SJSA1 (cell line): ENCODE results near the gene TRPC3. TPM values are rescaled to one million over a fixed set of nuclear protein-coding genes. Genes with fewer than 3 reads are reported as not detected.

Experiments used
- DNase-seq, 2 experiments: peaks; one replicate each; pipeline ENCODE4 v3.0.0-alpha.2; 2015 to 2020; ENCODE audit warnings: low spot score in 2 of 2, low read depth in 1 of 2
- H3K27ac ChIP-seq: fragments of 250-450 bp; sonication (Bioruptor Pico); 2 replicates; pipeline ENCODE4 v1.5.1; 2020; ENCODE audit warnings: mild to moderate bottlenecking, moderate library complexity
- H3K27me3 ChIP-seq: fragments of 250-450 bp; sonication (Bioruptor Pico); replicated peaks from 2 replicates; pipeline ENCODE4 v1.5.1; 2020; ENCODE audit warnings: mild to moderate bottlenecking, moderate library complexity
- H3K36me3 ChIP-seq: fragments of 250-450 bp; sonication (Bioruptor Pico); 2 replicates; pipeline ENCODE4 v1.5.1; 2020; ENCODE audit warnings: mild to moderate bottlenecking
- H3K4me1 ChIP-seq: fragments of 250-450 bp; sonication (Bioruptor Pico); replicated peaks from 2 replicates; pipeline ENCODE4 v1.6.1; 2021; ENCODE audit warnings: mild to moderate bottlenecking
- H3K4me3 ChIP-seq: fragments of 250-450 bp; sonication (Bioruptor Pico); 2 replicates; pipeline ENCODE4 v1.5.1; 2020; ENCODE audit warnings: mild to moderate bottlenecking
- H3K9me3 ChIP-seq: fragments of 250-450 bp; sonication (Bioruptor Pico); replicated peaks from 2 replicates; pipeline ENCODE4 v1.5.1; 2020; ENCODE audit warnings: mild to moderate bottlenecking
- total RNA-seq: library from RNA; depleted of rRNA; stranded (reverse); fragments of >200 nt; shearing (Covaris generic); gene quantifications from 2 replicates; pipeline ENCODE4 v1.2.3, GENCODE V29; 2014; rRNA removed

TRPC3 gene
- total RNA-seq: 1.3 and 3.3 TPM in 2 replicates

- no peak within 1 kb of the TSS for H3K27ac ChIP-seq
- peak in 1 of 2 experiments; percentile 41 for DNase-seq
Measured at GRCh38 chr4:121951521-121952110, at the start of gene TRPC3. Gene TRPC3, minus strand, starts transcription at chr4:121952060. Its CDS starts 380 bp downstream, at chr4:121951680.

GRCh38 chr4:122000849-122001248, 49.0 kb upstream of the TRPC3 start:
- peaks cover 14% of the 10 kb centered on the region for H3K4me1 ChIP-seq
- H3K4me3 ChIP-seq: no peak overlapping the region
- no peaks in the 10 kb centered on the region for H3K36me3 ChIP-seq
- no peaks in the 10 kb centered on the region for H3K27me3 ChIP-seq
- no peak overlapping the region for H3K27ac ChIP-seq
- no peaks in the 10 kb centered on the region for H3K9me3 ChIP-seq
- no peak for DNase-seq

More at GRCh38 chr4:121951521-121952110, at the start of gene TRPC3:
- H3K27me3 ChIP-seq: peaks cover 37% of the 10 kb centered on the region
- peaks cover 19% of the 10 kb centered on the region for H3K4me1 ChIP-seq
- H3K9me3 ChIP-seq: no peaks in the 10 kb centered on the region
- H3K4me3 ChIP-seq: peak within 1 kb of the TSS; percentile 55
- no peaks in the 10 kb centered on the region for H3K36me3 ChIP-seq

- Histone ChIP-seq H3K4me3 (no peak overlapping the region), H3K4me1 (no peaks in the 10 kb centered on the region), H3K27ac (no peak overlapping the region), H3K27me3 (no peaks in the 10 kb centered on the region), H3K9me3 (no peaks in the 10 kb centered on the region), H3K36me3 (no peaks in the 10 kb centered on the region)
- no peak for DNase-seq
Measured at GRCh38 chr4:121998024-121998423, 46.2 kb upstream of the TRPC3 start.

- H3K9me3 ChIP-seq: no peaks in the 10 kb centered on the region
- no peak overlapping the region for H3K27ac ChIP-seq
- no peaks in the 10 kb centered on the region for H3K27me3 ChIP-seq
- H3K4me3 ChIP-seq: no peak overlapping the region
- no peaks in the 10 kb centered on the region for H3K4me1 ChIP-seq
- DNase-seq: no peak
- no peaks in the 10 kb centered on the region for H3K36me3 ChIP-seq
Measured at GRCh38 chr4:121995790-121996537, 44.1 kb upstream of the TRPC3 start.

GRCh38 chr4:121991968-121992367, 40.1 kb upstream of the TRPC3 start:
- no peaks in the 10 kb centered on the region for H3K9me3 ChIP-seq
- no peak overlapping the region for H3K27ac ChIP-seq
- H3K4me1 ChIP-seq: no peaks in the 10 kb centered on the region
- no peaks in the 10 kb centered on the region for H3K27me3 ChIP-seq
- no peaks in the 10 kb centered on the region for H3K36me3 ChIP-seq
- H3K4me3 ChIP-seq: no peak overlapping the region
- DNase-seq: no peak

GRCh38 chr4:121990489-121990888, 38.6 kb upstream of the TRPC3 start:
- no peak overlapping the region for H3K27ac ChIP-seq
- H3K4me3 ChIP-seq: no peak overlapping the region
- H3K9me3 ChIP-seq: no peaks in the 10 kb centered on the region
- DNase-seq: no peak
- no peaks in the 10 kb centered on the region for H3K36me3 ChIP-seq
- no peaks in the 10 kb centered on the region for H3K4me1 ChIP-seq
- no peaks in the 10 kb centered on the region for H3K27me3 ChIP-seq

GRCh38 chr4:121989715-121990114, 37.9 kb upstream of the TRPC3 start:
- no peaks in the 10 kb centered on the region for H3K4me1 ChIP-seq
- H3K27me3 ChIP-seq: no peaks in the 10 kb centered on the region
- H3K9me3 ChIP-seq: no peaks in the 10 kb centered on the region
- no peak overlapping the region for H3K27ac ChIP-seq
- H3K36me3 ChIP-seq: no peaks in the 10 kb centered on the region
- no peak overlapping the region for H3K4me3 ChIP-seq
- DNase-seq: peak; percentile 53 to 79

GRCh38 chr4:121988950-121989349, 37.1 kb upstream of the TRPC3 start:
- no peaks in the 10 kb centered on the region for H3K27me3 ChIP-seq
- no peaks in the 10 kb centered on the region for H3K9me3 ChIP-seq
- no peak overlapping the region for H3K4me3 ChIP-seq
- H3K4me1 ChIP-seq: no peaks in the 10 kb centered on the region
- no peak overlapping the region for H3K27ac ChIP-seq
- no peak for DNase-seq
- no peaks in the 10 kb centered on the region for H3K36me3 ChIP-seq

GRCh38 chr4:121980643-121981042, 28.8 kb upstream of the TRPC3 start:
- H3K4me3 ChIP-seq: no peak overlapping the region
- H3K36me3 ChIP-seq: no peaks in the 10 kb centered on the region
- H3K9me3 ChIP-seq: no peaks in the 10 kb centered on the region
- no peak overlapping the region for H3K27ac ChIP-seq
- no peak for DNase-seq
- no peaks in the 10 kb centered on the region for H3K4me1 ChIP-seq
- no peaks in the 10 kb centered on the region for H3K27me3 ChIP-seq

- Histone ChIP-seq H3K36me3 (no peaks in the 10 kb centered on the region), H3K9me3 (no peaks in the 10 kb centered on the region), H3K4me3 (no peak overlapping the region), H3K27me3 (peaks cover 11% of the 10 kb centered on the region), H3K4me1 (no peaks in the 10 kb centered on the region), H3K27ac (no peak overlapping the region)
- no peak for DNase-seq
Measured at GRCh38 chr4:121978172-121978516, 26.3 kb upstream of the TRPC3 start.

- no peak for DNase-seq
- H3K4me3 ChIP-seq: no peak overlapping the region
Measured at GRCh38 chr4:121977251-121978171, 25.7 kb upstream of the TRPC3 start.

GRCh38 chr4:121975784-121976183, 23.9 kb upstream of the TRPC3 start:
- no peaks in the 10 kb centered on the region for H3K4me1 ChIP-seq
- no peak for DNase-seq
- H3K4me3 ChIP-seq: no peak overlapping the region
- H3K27ac ChIP-seq: no peak overlapping the region
- H3K36me3 ChIP-seq: no peaks in the 10 kb centered on the region
- no peaks in the 10 kb centered on the region for H3K9me3 ChIP-seq
- H3K27me3 ChIP-seq: peaks cover 11% of the 10 kb centered on the region

More at GRCh38 chr4:121977251-121978171, 25.7 kb upstream of the TRPC3 start:
- no peaks in the 10 kb centered on the region for H3K9me3 ChIP-seq
- no peaks in the 10 kb centered on the region for H3K4me1 ChIP-seq
- no peak overlapping the region for H3K27ac ChIP-seq
- no peaks in the 10 kb centered on the region for H3K36me3 ChIP-seq
- peaks cover 11% of the 10 kb centered on the region for H3K27me3 ChIP-seq

GRCh38 chr4:121973816-121974215, 22.0 kb upstream of the TRPC3 start:
- Histone ChIP-seq H3K9me3 (no peaks in the 10 kb centered on the region), H3K27me3 (peaks cover 11% of the 10 kb centered on the region), H3K4me1 (no peaks in the 10 kb centered on the region), H3K27ac (no peak overlapping the region), H3K4me3 (no peak overlapping the region), H3K36me3 (no peaks in the 10 kb centered on the region)
- no peak for DNase-seq

- H3K27ac ChIP-seq: no peak overlapping the region
- DNase-seq: no peak
- no peaks in the 10 kb centered on the region for H3K4me1 ChIP-seq
- H3K9me3 ChIP-seq: no peaks in the 10 kb centered on the region
- H3K4me3 ChIP-seq: no peak overlapping the region
- peaks cover 12% of the 10 kb centered on the region for H3K27me3 ChIP-seq
- no peaks in the 10 kb centered on the region for H3K36me3 ChIP-seq
Measured at GRCh38 chr4:121968859-121969258, 17.0 kb upstream of the TRPC3 start.
